Measurements from ENCODE around the gene SPEF2.

SPEF2 gene

GRCh38 chr5:35678661-35679060 is 61.0 kb downstream of the SPEF2 start:
- no peak for DNase-seq (ENCODE audit: low read depth)
- no peak overlapping the region for H3K4me3 ChIP-seq (replicated peaks; ENCODE audit: low read depth, low read length)
- TF ChIP-seq, protein P1, sequence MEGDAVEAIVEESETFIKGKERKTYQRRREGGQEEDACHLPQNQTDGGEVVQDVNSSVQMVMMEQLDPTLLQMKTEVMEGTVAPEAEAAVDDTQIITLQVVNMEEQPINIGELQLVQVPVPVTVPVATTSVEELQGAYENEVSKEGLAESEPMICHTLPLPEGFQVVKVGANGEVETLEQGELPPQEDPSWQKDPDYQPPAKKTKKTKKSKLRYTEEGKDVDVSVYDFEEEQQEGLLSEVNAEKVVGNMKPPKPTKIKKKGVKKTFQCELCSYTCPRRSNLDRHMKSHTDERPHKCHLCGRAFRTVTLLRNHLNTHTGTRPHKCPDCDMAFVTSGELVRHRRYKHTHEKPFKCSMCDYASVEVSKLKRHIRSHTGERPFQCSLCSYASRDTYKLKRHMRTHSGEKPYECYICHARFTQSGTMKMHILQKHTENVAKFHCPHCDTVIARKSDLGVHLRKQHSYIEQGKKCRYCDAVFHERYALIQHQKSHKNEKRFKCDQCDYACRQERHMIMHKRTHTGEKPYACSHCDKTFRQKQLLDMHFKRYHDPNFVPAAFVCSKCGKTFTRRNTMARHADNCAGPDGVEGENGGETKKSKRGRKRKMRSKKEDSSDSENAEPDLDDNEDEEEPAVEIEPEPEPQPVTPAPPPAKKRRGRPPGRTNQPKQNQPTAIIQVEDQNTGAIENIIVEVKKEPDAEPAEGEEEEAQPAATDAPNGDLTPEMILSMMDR (IDR thresholded peaks at IDR 0.05; ENCODE audit: low read length, missing control alignments): no peak

GRCh38 chr5:35679357-35679756 is 61.7 kb downstream of the SPEF2 start:
- H3K4me3 ChIP-seq (replicated peaks; ENCODE audit: low read depth, low read length): no peak overlapping the region
- TF ChIP-seq, protein P1 (IDR thresholded peaks at IDR 0.05; ENCODE audit: low read length, missing control alignments): no peak
- DNase-seq (ENCODE audit: low read depth): no peak

DNA sequence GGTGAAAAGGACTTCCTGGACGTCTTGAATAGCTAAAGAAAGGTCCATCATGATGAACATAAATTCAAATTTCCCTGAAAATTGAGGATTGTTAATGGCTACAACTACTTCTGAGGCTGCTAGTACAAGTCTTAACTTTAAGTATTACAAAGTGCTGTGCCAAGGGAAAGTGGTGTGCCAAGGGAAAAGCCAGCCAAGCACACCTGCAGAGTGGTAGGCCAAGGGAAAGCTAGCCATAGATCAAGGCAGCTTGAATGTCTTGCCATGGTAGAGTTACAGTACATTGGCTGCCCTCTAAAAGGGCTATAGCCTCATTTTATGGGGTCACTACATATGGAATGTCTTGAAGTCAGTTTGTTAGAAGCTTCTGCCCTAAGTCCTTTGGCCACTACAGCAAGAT is 64.2 kb downstream of the SPEF2 start:
- TF ChIP-seq, protein P1 (IDR thresholded peaks at IDR 0.05; ENCODE audit: low read length, missing control alignments): no peak
- DNase-seq (ENCODE audit: low read depth): no peak

GRCh38 chr5:35683466-35683865 is 65.8 kb downstream of the SPEF2 start:
- TF ChIP-seq, protein P1 (IDR thresholded peaks at IDR 0.05; ENCODE audit: low read length, missing control alignments): no peak
- no peak overlapping the region for H3K4me3 ChIP-seq (replicated peaks; ENCODE audit: low read depth, low read length)
- no peak for DNase-seq (ENCODE audit: low read depth)

More for the DNA sequence above, 64.2 kb downstream of the SPEF2 start:
- H3K4me3 ChIP-seq (replicated peaks; ENCODE audit: low read depth, low read length): no peak overlapping the region

DNA sequence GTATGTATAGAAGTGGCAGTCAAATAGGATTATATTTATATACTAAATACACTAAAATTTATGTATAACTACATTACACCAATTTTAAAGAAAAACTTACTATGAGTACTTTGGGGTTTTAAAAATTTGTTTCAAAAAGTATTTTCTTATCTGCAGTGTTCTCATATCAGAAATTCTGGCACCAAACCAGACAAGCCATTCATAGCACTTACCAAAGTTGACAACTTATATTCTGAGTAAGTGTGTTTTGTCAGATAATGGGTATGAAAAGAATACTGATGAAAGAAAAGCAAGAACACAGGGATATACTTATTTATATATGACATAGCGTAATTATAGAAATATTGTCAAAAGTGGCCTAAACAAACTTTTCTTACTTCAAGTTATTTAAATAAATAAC is 67.5 kb downstream of the SPEF2 start:
- TF ChIP-seq, protein P1 (IDR thresholded peaks at IDR 0.05; ENCODE audit: low read length, missing control alignments): no peak
- DNase-seq (ENCODE audit: low read depth): no peak
- no peak overlapping the region for H3K4me3 ChIP-seq (replicated peaks; ENCODE audit: low read depth, low read length)

- TF ChIP-seq, protein P1 (IDR thresholded peaks at IDR 0.05; ENCODE audit: low read length, missing control alignments): no peak
- H3K4me3 ChIP-seq (replicated peaks; ENCODE audit: low read depth, low read length): no peak overlapping the region
- DNase-seq (ENCODE audit: low read depth): no peak
These were observed 70.3 kb downstream of the SPEF2 start for GRCh38 chr5:35687961-35688360.

DNA sequence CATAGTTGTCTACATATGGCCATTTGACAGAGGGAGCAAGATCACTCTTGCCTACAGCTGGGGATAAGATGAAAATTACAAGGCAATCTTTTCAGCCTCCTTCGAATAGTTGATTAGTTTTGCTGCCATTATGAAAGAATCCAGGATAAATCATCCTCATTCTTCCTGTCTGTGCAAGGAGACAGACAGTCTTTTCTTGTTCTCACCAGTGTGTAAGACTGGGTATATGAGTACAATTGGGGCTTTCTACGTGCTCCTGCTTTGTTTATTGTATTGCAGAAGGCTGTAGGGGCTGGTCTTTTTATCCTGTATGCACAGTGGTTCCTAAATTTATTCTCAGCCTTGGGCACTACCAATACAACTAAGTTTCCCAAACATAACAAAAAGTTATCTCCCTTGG is 76.8 kb downstream of the SPEF2 start:
- no peak for DNase-seq (ENCODE audit: low read depth)
- no peak overlapping the region for H3K4me3 ChIP-seq (replicated peaks; ENCODE audit: low read depth, low read length)
- TF ChIP-seq, protein P1 (IDR thresholded peaks at IDR 0.05; ENCODE audit: low read length, missing control alignments): no peak
